K562 (cell line): ENCODE measurements around the gene DPM1.

ENCODE experiments used
- HCFC1 ChIP-seq: IDR thresholded peaks from 2 replicates; pipeline ENCODE4 v1.6.1; 2012; ENCODE audit warnings: low read depth, low read length, improper control_type of control experiment
- HDGF ChIP-seq: fragments of 450-650 bp; IDR thresholded peaks from 2 replicates; pipeline ENCODE4 v1.6.1; 2016
- MAX ChIP-seq: sonication (generic); formaldehyde crosslinking; IDR thresholded peaks from 2 replicates; pipeline ENCODE4 v1.9.0; 2022; ENCODE audit warnings: mild to moderate bottlenecking, missing genetic modification reagents
- MTA2 ChIP-seq: fragments of 450-650 bp; IDR thresholded peaks from 2 replicates; pipeline ENCODE4 v1.6.1; 2016; ENCODE audit warnings: low read depth
- MXI1 ChIP-seq: IDR thresholded peaks from 2 replicates; pipeline ENCODE4 v1.6.1; 2011; ENCODE audit warnings: low read depth, mild to moderate bottlenecking, improper control_type of control experiment, low read length
- NONO ChIP-seq, 2 experiments: fragments of 200-400 bp in 1 of 2; fragments of 450-650 bp in 1 of 2; formaldehyde crosslinking in 1 of 2; IDR thresholded peaks; 2 replicates each; pipeline ENCODE4 v1.6.1; 2017; ENCODE audit warnings: low read depth in 2 of 2, mild to moderate bottlenecking in 2 of 2, moderate library complexity in 2 of 2, low read length in 1 of 2
- POLR2AphosphoS5 ChIP-seq: IDR thresholded peaks from 2 replicates; pipeline ENCODE4 v1.6.1; 2011; ENCODE audit warnings: mild to moderate bottlenecking, low read depth, low read length, moderate library complexity; ENCODE audit not compliant: control insufficient read depth, insufficient read depth
- TRIM28 ChIP-seq: fragments of 450-650 bp; IDR thresholded peaks from 2 replicates; pipeline ENCODE4 v1.6.1; 2017
- ZFP36 ChIP-seq: fragments of 150-350 bp; IDR thresholded peaks from 2 replicates; pipeline ENCODE4 v1.6.1; 2018; ENCODE audit warnings: low read length, low read depth; ENCODE audit not compliant: partially characterized antibody
- ZNF318 ChIP-seq, 2 experiments: fragments of 450-650 bp; IDR thresholded peaks; 2 replicates each; pipeline ENCODE4 v1.6.1; 2016; ENCODE audit warnings: mild to moderate bottlenecking in 2 of 2, borderline replicate concordance in 1 of 2, low read depth in 1 of 2, moderate library complexity in 1 of 2
- ZNF449 ChIP-seq: fragments of 250-450 bp; sonication (Bioruptor Pico); IDR thresholded peaks from 2 replicates; pipeline ENCODE4 v1.8.0; 2022; ENCODE audit warnings: moderate library complexity, mild to moderate bottlenecking, inconsistent platforms

DNA sequence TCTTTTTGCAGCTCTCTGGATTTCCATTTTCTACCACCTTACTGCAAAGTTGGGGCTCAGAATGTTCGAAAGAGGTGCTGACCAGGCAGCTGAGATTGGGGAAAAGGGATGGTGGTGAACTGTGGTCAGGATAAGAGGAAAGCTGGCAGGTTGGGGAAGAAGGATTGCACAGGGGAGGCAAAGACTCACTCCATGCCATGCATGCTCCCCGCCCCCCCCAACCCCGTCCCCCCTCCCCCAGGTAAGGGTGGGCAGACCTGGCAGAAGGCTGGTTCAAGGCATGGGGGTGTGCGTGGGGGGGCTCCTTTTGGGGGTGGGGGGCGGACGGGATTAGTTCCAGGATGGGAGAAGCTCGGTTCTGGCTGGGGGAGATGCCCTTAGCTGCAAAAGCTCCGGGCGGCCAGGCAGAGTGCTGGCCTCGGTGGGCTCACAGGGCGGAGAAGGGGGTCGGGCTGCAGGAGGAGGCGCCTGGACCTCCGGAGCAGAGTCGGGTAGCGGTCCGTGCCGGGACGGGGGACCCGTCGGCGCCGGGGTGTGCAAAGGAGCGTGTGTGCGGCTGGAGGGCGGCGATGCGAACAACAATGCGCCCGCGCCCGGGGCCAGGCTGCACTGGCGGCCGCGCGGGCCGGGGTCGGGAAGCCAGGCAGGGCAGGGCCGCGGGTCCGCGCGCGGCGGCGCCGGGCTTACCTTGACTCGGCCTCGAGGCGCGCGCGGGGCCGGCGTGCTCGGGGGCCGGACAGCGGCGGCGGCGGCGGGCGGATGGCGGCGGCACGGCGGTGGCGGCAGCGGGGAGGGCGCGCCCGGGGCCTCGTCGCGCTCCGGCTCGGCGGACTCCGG lies 28.0 kb downstream of the DPM1 start:
- TF ChIP-seq NONO (IDR thresholded peaks at IDR 0.05; ENCODE audit: low read depth in 2 of 2, low read length in 1 of 2) (no peak), ZNF318 (IDR thresholded peaks at IDR 0.05; ENCODE audit: borderline replicate concordance in 1 of 2, low read depth in 1 of 2) (no peak), ZNF449 (CRISPR knock-in tag) (no peak), TRIM28 (no peak), MAX (CRISPR knock-in tag) (no peak), MTA2 (no peak), HCFC1 (no peak), POLR2AphosphoS5 (no peak), ZFP36 (no peak), HDGF (no peak), MXI1 (no peak)
